Stimulated activated CD4-positive, alpha-beta T cell treated with anti-CD3 and anti-CD28 coated beads, Interleukin-2, amount 100 ng/mL, for 4 hours (primary cell): ENCODE results near the gene NPPB.
"Not testable (repeated sequence)": the region's sequence is repeated elsewhere in the genome, so short reads cannot be mapped to it uniquely, and the experiment has no call there.

Experiments
- DNase-seq: peaks from one replicate; pipeline ENCODE4 v3.0.0-alpha.2; 2020; ENCODE audit warnings: low read depth

NPPB gene

GRCh38 chr1:11858613-11858967 is at the start of gene NPPB:
TSS of gene NPPB (minus strand) at chr1:11858945. CDS start at chr1:11858833, 112 bp downstream.
- no peak for DNase-seq

- peak; percentile 47 for DNase-seq
Measured at GRCh38 chr1:11908095-11908675, 49.4 kb upstream of the NPPB start.

GRCh38 chr1:11907275-11908094 is 48.7 kb upstream of the NPPB start:
- DNase-seq: peak; percentile 84

GRCh38 chr1:11906870-11907269 is 48.1 kb upstream of the NPPB start:
- no peak for DNase-seq

- DNase-seq: no peak
Measured at GRCh38 chr1:11904978-11905377, 46.2 kb upstream of the NPPB start.

GRCh38 chr1:11904156-11904555 is 45.4 kb upstream of the NPPB start:
- DNase-seq: not testable (repeated sequence)

- DNase-seq: no peak
Measured at GRCh38 chr1:11903210-11903609, 44.5 kb upstream of the NPPB start.

- not testable (repeated sequence) for DNase-seq
Measured at GRCh38 chr1:11901446-11901845, 42.7 kb upstream of the NPPB start.

GRCh38 chr1:11898831-11899467 is 40.2 kb upstream of the NPPB start:
- no peak for DNase-seq

GRCh38 chr1:11898086-11898785 is 39.5 kb upstream of the NPPB start:
- DNase-seq: no peak

- not testable (repeated sequence) for DNase-seq
Measured at GRCh38 chr1:11894501-11894900, 35.8 kb upstream of the NPPB start.

- peak; percentile 47 for DNase-seq
Measured at GRCh38 chr1:11893907-11894251, 35.1 kb upstream of the NPPB start.

GRCh38 chr1:11891433-11892186 is 32.9 kb upstream of the NPPB start:
- no peak for DNase-seq

- DNase-seq: no peak
Measured at GRCh38 chr1:11888877-11889208, 30.1 kb upstream of the NPPB start.

GRCh38 chr1:11888206-11888876 is 29.6 kb upstream of the NPPB start:
- no peak for DNase-seq

- no peak for DNase-seq
Measured at GRCh38 chr1:11887666-11888007, 28.9 kb upstream of the NPPB start.

GRCh38 chr1:11886986-11887665 is 28.4 kb upstream of the NPPB start:
- DNase-seq: no peak

GRCh38 chr1:11885916-11886315 is 27.2 kb upstream of the NPPB start:
- DNase-seq: no peak

GRCh38 chr1:11882814-11883538 is 24.2 kb upstream of the NPPB start:
- no peak for DNase-seq

- DNase-seq: no peak
Measured at GRCh38 chr1:11881749-11882441, 23.1 kb upstream of the NPPB start.
